Natural killer cell (primary cell): ENCODE measurements around the gene TRAPPC2L. TPM values are rescaled to one million over a fixed set of nuclear protein-coding genes. Genes with fewer than 3 reads are reported as not detected.

Experiments used
- ATAC-seq, 3 donors: fragments of 150-1000 bp in 2 of 3; fragments of 200-7000 bp in 1 of 3; cut with Tn5 transposase; 1 replicate in 1 of 3; 2 replicates in 2 of 3; pipeline ENCODE4 v1.10.0; 2021; ENCODE audit warnings: mild to moderate bottlenecking in 2 of 3, moderate library complexity in 2 of 3
- DNase-seq, 2 donors: peaks; one replicate each; pipeline versions ENCODE4 v3.0.0 to v3.0.0-alpha.2; 2013 to 2021; ENCODE audit warnings: mixed read lengths in 1 of 2
- H3K27ac ChIP-seq: one replicate; pipeline ENCODE4 v1.5.1; 2013; ENCODE audit warnings: mild to moderate bottlenecking, low read length
- H3K27me3 ChIP-seq: one replicate; pipeline ENCODE4 v1.6.1; 2013; ENCODE audit warnings: low read length; ENCODE audit not compliant: control insufficient read depth, insufficient read depth
- H3K36me3 ChIP-seq: one replicate; pipeline ENCODE4 v1.6.1; 2013; ENCODE audit warnings: low read length; ENCODE audit not compliant: control insufficient read depth, insufficient read depth
- H3K4me1 ChIP-seq: one replicate; pipeline ENCODE4 v1.6.1; 2013; ENCODE audit warnings: low read length; ENCODE audit not compliant: control insufficient read depth, insufficient read depth
- H3K4me3 ChIP-seq: one replicate; pipeline ENCODE4 v1.5.1; 2013; ENCODE audit warnings: low read length
- H3K9me3 ChIP-seq: one replicate; pipeline ENCODE4 v1.6.1; 2013; ENCODE audit warnings: low read length; ENCODE audit not compliant: control insufficient read depth, insufficient read depth
- H3K27ac Mint-ChIP-seq, 2 donors: one replicate each; pipeline ENCODE4 v1.8.0; 2022; ENCODE audit warnings: mild to moderate bottlenecking in 2 of 2, mixed read lengths in 2 of 2, moderate library complexity in 1 of 2
- H3K27me3 Mint-ChIP-seq, 2 donors: one replicate each; pipeline ENCODE4 v1.8.0; 2022; ENCODE audit warnings: low read depth in 2 of 2, mixed read lengths in 2 of 2
- H3K36me3 Mint-ChIP-seq: one replicate; pipeline ENCODE4 v1.8.0; 2022; ENCODE audit warnings: mixed read lengths
- H3K4me1 Mint-ChIP-seq, 2 donors: one replicate each; pipeline ENCODE4 v1.8.0; 2022; ENCODE audit warnings: mixed read lengths in 2 of 2
- H3K4me3 Mint-ChIP-seq: one replicate; pipeline ENCODE4 v1.8.0; 2022; ENCODE audit warnings: mild to moderate bottlenecking, moderate library complexity, mixed read lengths
- H3K9me3 Mint-ChIP-seq, 2 donors: one replicate each; pipeline ENCODE4 v1.8.0; 2022; ENCODE audit warnings: mixed read lengths in 2 of 2
- CTCF ChIP-seq: fragments of 200-600 bp; IDR thresholded peaks from one replicate; pipeline ENCODE4 v1.8.0; 2022; ENCODE audit warnings: antibody characterized with exemption
- WGBS: methylation state at CpG from one replicate; pipeline ENCODE4 v1.1.7; 2013; ENCODE audit warnings: missing lambda C conversion rate; ENCODE audit not compliant: insufficient coverage; 5-methylcytosine and 5-hydroxymethylcytosine counted together
- intact Hi-C: fragments of 100-400 bp; cut with micrococcal nuclease; formaldehyde crosslinking; loops from one replicate; pipeline ENCODE4 v1.14.2; 2022
- total RNA-seq, 4 donors: library from RNA; stranded (reverse); fragments of 120-200 nt in 1 of 4; gene quantifications; one replicate each; pipeline versions ENCODE4 v1.2.3 to v1.2.4, GENCODE V29; 2013 to 2022

The TRAPPC2L gene
- total RNA-seq, 3 donors from 2014 or later (not counting 1 experiment from before 2014, with no cell fraction given), result 31.9 to 39.0 (median 36.2) TPM

- H3K27ac ChIP-seq, result peak overlapping the region; percentile 66
- Mint-ChIP-seq H3K4me3 (peak overlapping the region; percentile 92), H3K27ac (peak overlapping the region; percentile 82 to 96), H3K27me3 (no peaks in the 10 kb centered on the region), H3K9me3 (no peaks in the 10 kb centered on the region), H3K36me3 (no peaks in the 10 kb centered on the region), H3K4me1 (peaks cover 7 to 24% of the 10 kb centered on the region in 2 donors)
- H3K36me3 ChIP-seq, result peaks cover 10% of the 10 kb centered on the region
- DNase-seq (peak; percentile 67 to 81), ATAC-seq (peak; percentile 61 to 72 (median 69))
- intact Hi-C loops, result no loop called here
- H3K4me1 ChIP-seq, result peaks cover 24% of the 10 kb centered on the region
- no peak for TF ChIP-seq CTCF
- WGBS, result 2% methylated on average over 65 of the region's 65 CpGs
- peak overlapping the region; percentile 81 for H3K4me3 ChIP-seq
- H3K9me3 ChIP-seq, result no peaks in the 10 kb centered on the region
- H3K27me3 ChIP-seq, result no peaks in the 10 kb centered on the region
These were observed 45.8 kb upstream of the TRAPPC2L start for GRCh38 chr16:88810912-88811768.

GRCh38 chr16:88811769-88812512 lies 45.0 kb upstream of the TRAPPC2L start, which contains the start of gene APRT:
Gene APRT (minus strand): TSS chr16:88811928. CDS start chr16:88811899, 29 bp downstream.
- Mint-ChIP-seq H3K27me3 (no peaks in the 10 kb centered on the region), H3K9me3 (no peaks in the 10 kb centered on the region), H3K36me3 (no peaks in the 10 kb centered on the region), H3K27ac (peak within 1 kb of the TSS; percentile 82 to 96), H3K4me1 (peaks cover 7 to 24% of the 10 kb centered on the region in 2 donors), H3K4me3 (peak within 1 kb of the TSS; percentile 94)
- ATAC-seq (peak; percentile 93 to 97 (median 93)), DNase-seq (peak; percentile 98 to 99)
- H3K4me1 ChIP-seq, result peaks cover 24% of the 10 kb centered on the region
- H3K9me3 ChIP-seq, result no peaks in the 10 kb centered on the region
- TF ChIP-seq CTCF, result no peak
- no peaks in the 10 kb centered on the region for H3K27me3 ChIP-seq
- H3K4me3 ChIP-seq, result peak within 1 kb of the TSS; percentile 81
- under 1% methylated on average over 84 of the region's 84 CpGs for WGBS
- intact Hi-C loops, result loop anchor here (2.0 kb wide), 1 partner anchor 45 kb away; the partner anchor contains the start of genes GALNS and TRAPPC2L
- H3K36me3 ChIP-seq, result peaks cover 10% of the 10 kb centered on the region
- peak within 1 kb of the TSS; percentile 67 for H3K27ac ChIP-seq

DNA sequence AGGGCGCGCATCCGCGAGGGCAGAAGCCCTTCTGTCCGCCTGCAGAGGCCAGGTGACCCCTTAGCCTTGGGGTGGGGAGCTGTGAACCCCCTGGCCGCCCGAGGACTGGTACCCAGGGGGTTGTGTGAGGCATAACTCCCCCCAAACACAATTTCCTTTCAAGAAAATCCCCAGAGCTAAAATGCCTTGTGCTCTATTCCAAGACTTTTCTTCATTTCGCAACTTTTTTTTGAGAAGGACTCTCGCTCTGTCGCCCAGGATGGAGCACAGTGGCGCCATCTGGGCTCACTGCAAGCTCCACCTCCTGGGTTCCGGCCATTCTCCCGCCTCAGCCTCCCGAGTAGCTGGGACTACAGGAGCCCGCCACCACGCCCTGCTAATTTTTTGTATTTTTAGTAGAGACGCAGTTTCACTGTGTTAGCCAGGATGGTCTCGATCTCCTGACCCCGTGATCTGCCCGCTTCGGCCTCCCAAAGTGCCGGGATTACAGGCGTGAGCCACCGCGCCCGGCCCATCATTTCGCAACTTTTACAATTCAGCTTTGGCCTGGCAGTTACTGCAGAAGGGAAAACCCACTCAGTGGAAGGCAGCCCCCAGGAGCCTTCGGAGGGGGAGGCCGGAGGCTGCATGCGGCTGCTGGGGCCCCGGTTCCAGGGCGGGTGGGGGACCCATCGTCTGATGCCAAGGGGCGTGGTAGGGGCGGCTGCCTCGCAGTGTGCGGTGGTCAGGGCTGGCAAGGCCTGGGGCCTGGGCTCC lies 44.2 kb upstream of the TRAPPC2L start:
- WGBS, result 52% methylated on average over 37 of the region's 37 CpGs
- TF ChIP-seq CTCF, result no peak
- ATAC-seq (no peak), DNase-seq (peak in 1 of 2 donors; percentile 55)
- peaks cover 24% of the 10 kb centered on the region for H3K4me1 ChIP-seq
- no peaks in the 10 kb centered on the region for H3K27me3 ChIP-seq
- Mint-ChIP-seq H3K27me3 (no peaks in the 10 kb centered on the region), H3K9me3 (no peaks in the 10 kb centered on the region), H3K4me3 (peak overlapping the region; percentile 84), H3K36me3 (no peaks in the 10 kb centered on the region), H3K4me1 (peaks cover 7 to 24% of the 10 kb centered on the region in 2 donors), H3K27ac (peak overlapping the region in 1 of 2 donors; percentile 96)
- intact Hi-C loops, result loop anchor here (2.0 kb wide), 1 partner anchor 44 kb away; the partner anchor contains the start of genes GALNS and TRAPPC2L
- peaks cover 10% of the 10 kb centered on the region for H3K36me3 ChIP-seq
- H3K4me3 ChIP-seq, result peak overlapping the region; percentile 81
- peak overlapping the region; percentile 62 for H3K27ac ChIP-seq
- H3K9me3 ChIP-seq, result no peaks in the 10 kb centered on the region
